ENCODE results near the gene LPAR3. TPM values are rescaled to one million over a fixed set of nuclear protein-coding genes. Genes with fewer than 3 reads are reported as not detected.

The LPAR3 gene
- total and polyA plus RNA-seq, 2 experiments from 2014 or later = 0.32 TPM; not detected in 1

- Histone ChIP-seq H2AFZ (no peak overlapping the region), H3K27me3 (replicated peaks; ENCODE audit: insufficient read depth) (peaks cover 18% of the 10 kb centered on the region; the same call in 1 of the 2 replicates), H3F3A (ENCODE audit: insufficient read depth) (no peaks in the 10 kb centered on the region), H3K4me3 (no peak overlapping the region), H4K20me1 (ENCODE audit: insufficient read depth) (no peaks in the 10 kb centered on the region), H3K27ac (no peak overlapping the region), H3K4me1 (ENCODE audit: insufficient read depth) (no peaks in the 10 kb centered on the region), H3K9me3 (ENCODE audit: low read depth) (no peaks in the 10 kb centered on the region), H3K4me2 (ENCODE audit: unreplicated experiment) (no peak overlapping the region), H3K9me2 (ENCODE audit: insufficient read depth) (no peaks in the 10 kb centered on the region), H3K79me2 (ENCODE audit: insufficient read depth) (no peaks in the 10 kb centered on the region), H3K9ac (no peak overlapping the region), H3K36me3 (ENCODE audit: low read depth) (no peaks in the 10 kb centered on the region)
- TF ChIP-seq EZH2 (IDR thresholded peaks at IDR 0.05; ENCODE audit: insufficient read depth, poor library complexity, severe bottlenecking) = no peak
- no peak for TF ChIP-seq EZH2phosphoT487 (IDR thresholded peaks at IDR 0.05; ENCODE audit: insufficient read depth, low read depth)
- WGBS, 2 experiments (ENCODE audit: low coverage in 1 of 2, low lambda C conversion rate in 2 of 2, missing lambda C conversion rate in 2 of 2) = 71 to 79% methylated on average over 1 of the region's 1 CpG
- no peak for DNase-seq
- in situ Hi-C loops (cut with MboI) = no loop called here
These were observed 90.3 kb downstream of the LPAR3 start for GRCh38 chr1:84802567-84803232.

GRCh38 chr1:84800090-84801073, 92.6 kb downstream of the LPAR3 start:
- in situ Hi-C loops (cut with MboI) = no loop called here
- no peak overlapping the region for H3K27ac ChIP-seq
- peaks cover 14% of the 10 kb centered on the region; the same call in 1 of the 2 replicates for H3K27me3 ChIP-seq (replicated peaks; ENCODE audit: insufficient read depth)
- DNase-seq = no peak
- H3K79me2 ChIP-seq (ENCODE audit: insufficient read depth) = no peaks in the 10 kb centered on the region
- H3K4me3 ChIP-seq = no peak overlapping the region
- no peak overlapping the region for H3K9ac ChIP-seq
- H3K4me2 ChIP-seq (ENCODE audit: unreplicated experiment) = no peak overlapping the region
- H3K9me2 ChIP-seq (ENCODE audit: insufficient read depth) = no peaks in the 10 kb centered on the region
- no peak for TF ChIP-seq EZH2phosphoT487 (IDR thresholded peaks at IDR 0.05; ENCODE audit: insufficient read depth, low read depth)
- TF ChIP-seq EZH2 (IDR thresholded peaks at IDR 0.05; ENCODE audit: insufficient read depth, poor library complexity, severe bottlenecking) = no peak
- H4K20me1 ChIP-seq (ENCODE audit: insufficient read depth) = no peaks in the 10 kb centered on the region
- H3K4me1 ChIP-seq (ENCODE audit: insufficient read depth) = no peaks in the 10 kb centered on the region
- WGBS, 2 experiments (ENCODE audit: low coverage in 1 of 2, low lambda C conversion rate in 2 of 2, missing lambda C conversion rate in 2 of 2) = 70 to 73% methylated on average over 7 of the region's 7 CpGs
- H3K36me3 ChIP-seq (ENCODE audit: low read depth) = no peaks in the 10 kb centered on the region
- no peaks in the 10 kb centered on the region for H3K9me3 ChIP-seq (ENCODE audit: low read depth)
- H2AFZ ChIP-seq = no peak overlapping the region
- no peaks in the 10 kb centered on the region for H3F3A ChIP-seq (ENCODE audit: insufficient read depth)

GRCh38 chr1:84797603-84798002, 95.4 kb downstream of the LPAR3 start:
- Histone ChIP-seq H3K4me1 (ENCODE audit: insufficient read depth) (no peaks in the 10 kb centered on the region), H3K9me3 (ENCODE audit: low read depth) (no peaks in the 10 kb centered on the region), H4K20me1 (ENCODE audit: insufficient read depth) (no peaks in the 10 kb centered on the region), H3F3A (ENCODE audit: insufficient read depth) (no peaks in the 10 kb centered on the region), H3K4me3 (no peak overlapping the region), H3K27ac (no peak overlapping the region), H3K9me2 (ENCODE audit: insufficient read depth) (no peaks in the 10 kb centered on the region), H3K9ac (no peak overlapping the region), H2AFZ (no peak overlapping the region), H3K4me2 (ENCODE audit: unreplicated experiment) (no peak overlapping the region), H3K27me3 (replicated peaks; ENCODE audit: insufficient read depth) (0 out of 2 replicates have a peak, but pooled peaks cover 6% of the 10 kb centered on the region), H3K79me2 (ENCODE audit: insufficient read depth) (no peaks in the 10 kb centered on the region), H3K36me3 (ENCODE audit: low read depth) (no peaks in the 10 kb centered on the region)
- WGBS, 2 experiments (ENCODE audit: low coverage in 1 of 2, low lambda C conversion rate in 2 of 2, missing lambda C conversion rate in 2 of 2) = 73 to 74% methylated on average over 3 of the region's 3 CpGs
- in situ Hi-C loops (cut with MboI) = no loop called here
- no peak for DNase-seq
- TF ChIP-seq EZH2phosphoT487 (IDR thresholded peaks at IDR 0.05; ENCODE audit: insufficient read depth, low read depth) (no peak), EZH2 (IDR thresholded peaks at IDR 0.05; ENCODE audit: insufficient read depth, poor library complexity, severe bottlenecking) (no peak)

- WGBS, 2 experiments (ENCODE audit: low coverage in 1 of 2, low lambda C conversion rate in 2 of 2, missing lambda C conversion rate in 2 of 2) = 82 to 84% methylated on average over 9 of the region's 9 CpGs
- no peaks in the 10 kb centered on the region for H3F3A ChIP-seq (ENCODE audit: insufficient read depth)
- H2AFZ ChIP-seq = no peak overlapping the region
- H3K27me3 ChIP-seq (replicated peaks; ENCODE audit: insufficient read depth) = 0 out of 2 replicates have a peak, but pooled peaks cover 6% of the 10 kb centered on the region
- H4K20me1 ChIP-seq (ENCODE audit: insufficient read depth) = no peaks in the 10 kb centered on the region
- H3K9me2 ChIP-seq (ENCODE audit: insufficient read depth) = no peaks in the 10 kb centered on the region
- DNase-seq = no peak
- H3K9me3 ChIP-seq (ENCODE audit: low read depth) = no peaks in the 10 kb centered on the region
- no peaks in the 10 kb centered on the region for H3K79me2 ChIP-seq (ENCODE audit: insufficient read depth)
- no peaks in the 10 kb centered on the region for H3K4me1 ChIP-seq (ENCODE audit: insufficient read depth)
- TF ChIP-seq EZH2phosphoT487 (IDR thresholded peaks at IDR 0.05; ENCODE audit: insufficient read depth, low read depth) (no peak), EZH2 (IDR thresholded peaks at IDR 0.05; ENCODE audit: insufficient read depth, poor library complexity, severe bottlenecking) (no peak)
- no peak overlapping the region for H3K4me2 ChIP-seq (ENCODE audit: unreplicated experiment)
- no peaks in the 10 kb centered on the region for H3K36me3 ChIP-seq (ENCODE audit: low read depth)
- H3K4me3 ChIP-seq = no peak overlapping the region
- no peak overlapping the region for H3K9ac ChIP-seq
- in situ Hi-C loops (cut with MboI) = no loop called here
- no peak overlapping the region for H3K27ac ChIP-seq
These were observed 96.9 kb downstream of the LPAR3 start for GRCh38 chr1:84795966-84796600.
